ENCODE measurements around the gene MSI2. TPM values are rescaled to one million over a fixed set of nuclear protein-coding genes. Genes with fewer than 3 reads are reported as not detected.

The MSI2 gene
- total RNA-seq, 1 experiment from 2014 or later: 76.6 TPM

DNA sequence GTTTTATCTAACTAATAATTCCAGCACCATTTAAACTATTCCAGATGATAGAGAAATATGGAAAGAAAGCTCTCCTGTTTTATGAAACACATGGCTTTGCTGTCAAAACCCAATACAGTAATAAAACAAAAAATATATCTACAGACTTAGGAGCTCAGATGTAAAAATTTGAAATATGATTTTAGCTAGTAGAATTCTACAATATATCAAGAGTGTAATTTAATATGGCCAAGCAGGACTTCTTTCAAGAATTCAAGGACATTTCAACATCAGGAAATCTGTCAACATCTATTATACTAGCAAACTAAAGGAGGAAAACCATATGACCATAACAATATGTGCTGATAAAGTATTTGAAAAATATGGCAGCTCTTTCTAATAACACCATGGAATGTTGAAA, 431.3 kb downstream of the MSI2 start:
- DNase-seq: no peak
- Histone ChIP-seq H3K9me3 (replicated peaks) (no peaks in the 10 kb centered on the region), H3K4me3 (no peak overlapping the region), H3K27ac (no peak overlapping the region), H3K4me1 (no peaks in the 10 kb centered on the region), H3K36me3 (no peaks in the 10 kb centered on the region), H3K27me3 (no peaks in the 10 kb centered on the region)

- Histone ChIP-seq H3K9me3 (replicated peaks) (0 out of 2 replicates have a peak, but pooled peaks cover 2% of the 10 kb centered on the region), H3K4me1 (no peaks in the 10 kb centered on the region), H3K27ac (no peak overlapping the region), H3K4me3 (no peak overlapping the region), H3K27me3 (no peaks in the 10 kb centered on the region), H3K36me3 (no peaks in the 10 kb centered on the region)
- peak in 1 of 2 experiments; percentile 14 for DNase-seq
These were observed 432.9 kb downstream of the MSI2 start for GRCh38 chr17:57689254-57689653.

- Histone ChIP-seq H3K27me3 (no peaks in the 10 kb centered on the region), H3K4me1 (no peaks in the 10 kb centered on the region), H3K9me3 (replicated peaks) (0 out of 2 replicates have a peak, but pooled peaks cover 2% of the 10 kb centered on the region), H3K4me3 (no peak overlapping the region), H3K27ac (no peak overlapping the region), H3K36me3 (no peaks in the 10 kb centered on the region)
- no peak for DNase-seq
These were observed 435.6 kb downstream of the MSI2 start for GRCh38 chr17:57691939-57692338.

DNA sequence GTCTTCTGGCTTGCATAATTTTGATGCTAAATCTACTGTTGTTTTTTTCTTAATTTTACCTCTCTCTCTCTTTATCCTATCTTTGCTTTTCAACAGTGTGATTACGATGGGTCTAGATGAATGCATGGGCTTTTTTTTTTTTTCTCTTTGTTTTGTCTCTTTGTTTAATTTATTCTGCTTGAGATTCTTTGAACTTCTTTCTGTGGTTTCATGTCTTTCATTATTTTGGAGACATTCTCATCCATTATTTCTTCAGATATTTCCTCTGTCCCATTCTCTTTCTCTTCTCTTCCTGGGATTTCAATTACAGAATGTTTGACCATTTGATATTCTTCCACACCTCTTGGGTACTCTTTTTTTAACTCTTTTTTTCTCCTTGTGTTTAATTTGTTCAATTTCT, 436.4 kb downstream of the MSI2 start:
- Histone ChIP-seq H3K4me1 (no peaks in the 10 kb centered on the region), H3K36me3 (no peaks in the 10 kb centered on the region), H3K27me3 (no peaks in the 10 kb centered on the region), H3K4me3 (no peak overlapping the region), H3K27ac (no peak overlapping the region), H3K9me3 (replicated peaks) (0 out of 2 replicates have a peak, but pooled peaks cover 2% of the 10 kb centered on the region)
- no peak for DNase-seq

DNA sequence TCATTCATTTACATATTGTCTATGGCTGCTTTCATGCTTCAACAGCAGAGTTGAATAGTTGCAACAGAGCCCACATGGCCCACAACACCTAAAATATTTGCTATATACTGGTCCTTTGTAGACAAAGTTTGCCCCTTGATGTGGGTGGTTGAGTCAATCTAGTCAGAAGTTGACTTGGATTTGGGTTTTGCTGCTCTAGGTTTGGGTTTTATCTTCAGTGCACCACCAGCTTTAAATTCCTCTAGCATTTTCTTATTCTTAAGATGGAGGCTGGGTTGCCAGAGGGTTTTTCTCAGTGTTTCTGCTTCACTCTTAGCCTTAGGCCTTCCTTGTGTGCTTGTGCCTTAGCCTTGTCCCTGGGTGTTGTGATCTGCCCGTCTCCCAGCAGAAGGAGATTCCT, 437.7 kb downstream of the MSI2 start:
- H3K4me3 ChIP-seq: no peak overlapping the region
- H3K27me3 ChIP-seq: no peaks in the 10 kb centered on the region
- 0 out of 2 replicates have a peak, but pooled peaks cover 2% of the 10 kb centered on the region for H3K9me3 ChIP-seq (replicated peaks)
- H3K36me3 ChIP-seq: no peaks in the 10 kb centered on the region
- no peak for DNase-seq
- no peaks in the 10 kb centered on the region for H3K4me1 ChIP-seq
- no peak overlapping the region for H3K27ac ChIP-seq

- Histone ChIP-seq H3K4me1 (no peaks in the 10 kb centered on the region), H3K36me3 (no peaks in the 10 kb centered on the region), H3K27me3 (no peaks in the 10 kb centered on the region), H3K27ac (no peak overlapping the region), H3K9me3 (replicated peaks) (0 out of 2 replicates have a peak, but pooled peaks cover 2% of the 10 kb centered on the region), H3K4me3 (no peak overlapping the region)
- DNase-seq: no peak
These were observed 439.7 kb downstream of the MSI2 start for GRCh38 chr17:57696050-57696449.

DNA sequence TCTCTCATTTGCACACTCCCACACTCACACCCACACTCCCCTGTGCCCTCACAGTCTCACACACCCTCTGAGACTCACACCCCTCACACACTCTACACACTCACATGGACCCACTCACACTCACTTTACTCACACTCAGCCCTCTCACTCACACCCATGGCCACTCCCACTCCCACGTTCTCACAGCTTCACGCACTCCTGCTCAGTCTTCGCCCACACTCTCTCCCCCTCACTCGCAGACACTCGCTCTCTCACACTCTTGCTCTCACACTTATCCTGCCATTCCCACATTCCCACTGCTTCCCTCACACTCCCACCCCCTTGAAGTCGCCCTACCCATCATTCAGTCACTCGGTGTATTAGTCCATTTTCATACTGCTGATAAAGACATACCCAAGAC, 440.9 kb downstream of the MSI2 start:
- 0 out of 2 replicates have a peak, but pooled peaks cover 2% of the 10 kb centered on the region for H3K9me3 ChIP-seq (replicated peaks)
- no peaks in the 10 kb centered on the region for H3K4me1 ChIP-seq
- no peaks in the 10 kb centered on the region for H3K27me3 ChIP-seq
- H3K36me3 ChIP-seq: no peaks in the 10 kb centered on the region
- no peak overlapping the region for H3K27ac ChIP-seq
- no peak overlapping the region for H3K4me3 ChIP-seq
- DNase-seq: no peak

GRCh38 chr17:57697891-57698711, 441.8 kb downstream of the MSI2 start:
- Histone ChIP-seq H3K36me3 (no peaks in the 10 kb centered on the region), H3K27ac (no peak overlapping the region), H3K4me1 (no peaks in the 10 kb centered on the region), H3K4me3 (no peak overlapping the region), H3K27me3 (no peaks in the 10 kb centered on the region), H3K9me3 (replicated peaks) (0 out of 2 replicates have a peak, but pooled peaks cover 2% of the 10 kb centered on the region)
- no peak for DNase-seq

- Histone ChIP-seq H3K36me3 (no peaks in the 10 kb centered on the region), H3K4me3 (no peak overlapping the region), H3K27ac (no peak overlapping the region), H3K27me3 (no peaks in the 10 kb centered on the region), H3K9me3 (replicated peaks) (no peaks in the 10 kb centered on the region), H3K4me1 (no peaks in the 10 kb centered on the region)
- no peak for DNase-seq
These were observed 443.5 kb downstream of the MSI2 start for GRCh38 chr17:57699751-57700219.

- Histone ChIP-seq H3K36me3 (no peaks in the 10 kb centered on the region), H3K9me3 (replicated peaks) (no peaks in the 10 kb centered on the region), H3K4me3 (no peak overlapping the region), H3K4me1 (no peaks in the 10 kb centered on the region), H3K27ac (no peak overlapping the region), H3K27me3 (no peaks in the 10 kb centered on the region)
- DNase-seq: no peak
These were observed 444.8 kb downstream of the MSI2 start for GRCh38 chr17:57701124-57701523.

GRCh38 chr17:57703273-57703672, 446.9 kb downstream of the MSI2 start:
- no peak overlapping the region for H3K4me3 ChIP-seq
- H3K4me1 ChIP-seq: no peaks in the 10 kb centered on the region; the same call in 1 of the 2 replicates
- H3K36me3 ChIP-seq: no peaks in the 10 kb centered on the region
- H3K27ac ChIP-seq: no peak overlapping the region
- no peaks in the 10 kb centered on the region for H3K9me3 ChIP-seq (replicated peaks)
- DNase-seq: no peak
- 0 out of 2 replicates have a peak, but pooled peaks cover 2% of the 10 kb centered on the region for H3K27me3 ChIP-seq

GRCh38 chr17:57704448-57704847, 448.1 kb downstream of the MSI2 start:
- H3K4me3 ChIP-seq: no peak overlapping the region
- no peak for DNase-seq

GRCh38 chr17:57705921-57706695, 449.8 kb downstream of the MSI2 start:
- no peak overlapping the region for H3K27ac ChIP-seq
- no peaks in the 10 kb centered on the region for H3K9me3 ChIP-seq (replicated peaks)
- H3K4me3 ChIP-seq: no peak overlapping the region
- no peaks in the 10 kb centered on the region for H3K36me3 ChIP-seq
- peaks cover 3% of the 10 kb centered on the region for H3K4me1 ChIP-seq
- DNase-seq: no peak
- H3K27me3 ChIP-seq: 0 out of 2 replicates have a peak, but pooled peaks cover 2% of the 10 kb centered on the region

More at GRCh38 chr17:57704448-57704847, 448.1 kb downstream of the MSI2 start:
- H3K27me3 ChIP-seq: 0 out of 2 replicates have a peak, but pooled peaks cover 2% of the 10 kb centered on the region
- H3K27ac ChIP-seq: no peak overlapping the region
- no peaks in the 10 kb centered on the region for H3K9me3 ChIP-seq (replicated peaks)
- H3K4me1 ChIP-seq: peaks cover 3% of the 10 kb centered on the region
- no peaks in the 10 kb centered on the region for H3K36me3 ChIP-seq

DNA sequence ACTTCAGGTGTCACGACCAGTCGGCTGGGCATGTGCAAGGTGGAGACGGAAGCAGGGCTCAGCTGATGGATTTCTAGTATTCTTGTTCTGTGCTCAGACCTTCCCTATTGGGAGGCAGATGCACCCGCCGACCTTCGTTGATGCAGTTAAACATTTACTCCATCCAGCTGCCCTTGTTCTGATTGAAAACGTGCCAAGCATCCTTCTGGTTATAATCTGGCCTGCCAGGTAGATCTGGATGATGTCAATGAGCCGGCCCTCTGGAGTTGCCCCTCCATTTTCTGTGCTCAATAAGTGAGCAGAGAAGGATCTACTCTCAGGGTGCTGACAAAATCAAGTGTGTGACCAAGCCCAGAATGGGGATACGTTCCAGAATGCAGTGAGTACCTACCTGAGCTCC, 450.4 kb downstream of the MSI2 start:
- DNase-seq: no peak
- no peak overlapping the region for H3K4me3 ChIP-seq
- no peaks in the 10 kb centered on the region for H3K9me3 ChIP-seq (replicated peaks)
- no peak overlapping the region for H3K27ac ChIP-seq
- H3K27me3 ChIP-seq: 0 out of 2 replicates have a peak, but pooled peaks cover 2% of the 10 kb centered on the region
- no peaks in the 10 kb centered on the region for H3K36me3 ChIP-seq
- H3K4me1 ChIP-seq: peaks cover 3% of the 10 kb centered on the region

GRCh38 chr17:57707892-57708291, 451.6 kb downstream of the MSI2 start:
- peaks cover 3% of the 10 kb centered on the region for H3K4me1 ChIP-seq
- H3K27ac ChIP-seq: 0 out of 2 replicates have a peak overlapping the region, but pooled peaks have one; percentile 1
- DNase-seq: peak; percentile 67 to 80
- no peaks in the 10 kb centered on the region for H3K36me3 ChIP-seq
- no peaks in the 10 kb centered on the region for H3K9me3 ChIP-seq (replicated peaks)
- H3K4me3 ChIP-seq: peak overlapping the region; percentile 35
- H3K27me3 ChIP-seq: 0 out of 2 replicates have a peak, but pooled peaks cover 6% of the 10 kb centered on the region

Data from SJCRH30 (cell line).